GM12801 (cell line): ENCODE data around the gene ABCD2.

Experiments used
- TF ChIP-seq, protein P1 (sequence below): IDR thresholded peaks from one replicate; pipeline ENCODE4 v1.5.1; 2011; ENCODE audit warnings: control low read depth; ENCODE audit not compliant: insufficient read length; ENCODE audit errors: extremely low read depth

The ABCD2 gene

DNA sequence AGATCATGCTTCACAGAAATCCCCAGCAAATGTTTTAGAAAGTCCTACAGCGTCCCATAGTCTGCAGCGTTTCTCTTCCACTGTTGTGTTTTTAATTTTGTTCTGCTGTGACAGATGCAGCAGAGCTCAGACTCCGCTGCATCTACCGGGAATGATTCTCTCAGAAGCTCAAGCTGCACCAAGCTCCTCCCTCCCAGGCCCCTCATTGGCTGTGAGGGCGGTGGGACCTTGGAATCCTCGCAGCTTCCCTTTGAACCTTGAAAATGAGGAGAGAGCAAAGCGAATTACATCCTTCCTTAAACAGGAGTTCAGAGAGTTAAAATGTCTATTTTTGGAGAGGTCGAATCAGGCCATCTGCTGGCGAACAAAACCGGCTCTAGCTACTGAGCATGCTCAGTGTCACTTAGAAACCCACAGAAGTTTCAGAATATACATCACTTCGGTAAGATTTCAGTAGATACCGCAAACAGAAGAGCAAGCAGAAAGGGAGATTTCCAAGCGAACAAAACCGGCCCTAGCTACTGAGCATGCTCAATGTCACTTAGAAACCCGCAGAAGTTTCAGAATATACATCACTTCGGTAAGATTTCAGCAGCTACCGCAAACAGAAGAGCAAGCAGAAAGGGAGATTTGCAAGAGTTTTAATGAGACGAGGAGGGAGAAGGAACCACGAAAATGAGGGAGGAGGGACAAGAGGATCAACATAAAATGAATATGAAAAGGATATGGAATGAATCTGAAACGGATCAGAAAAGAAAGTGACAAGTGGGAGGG is at the start of gene ABCD2:
ABCD2 (minus strand) TSS at position 144 of the 774 bp plus-strand sequence. CDS start 188 bp downstream, outside the sequence.
- TF ChIP-seq, protein P1, sequence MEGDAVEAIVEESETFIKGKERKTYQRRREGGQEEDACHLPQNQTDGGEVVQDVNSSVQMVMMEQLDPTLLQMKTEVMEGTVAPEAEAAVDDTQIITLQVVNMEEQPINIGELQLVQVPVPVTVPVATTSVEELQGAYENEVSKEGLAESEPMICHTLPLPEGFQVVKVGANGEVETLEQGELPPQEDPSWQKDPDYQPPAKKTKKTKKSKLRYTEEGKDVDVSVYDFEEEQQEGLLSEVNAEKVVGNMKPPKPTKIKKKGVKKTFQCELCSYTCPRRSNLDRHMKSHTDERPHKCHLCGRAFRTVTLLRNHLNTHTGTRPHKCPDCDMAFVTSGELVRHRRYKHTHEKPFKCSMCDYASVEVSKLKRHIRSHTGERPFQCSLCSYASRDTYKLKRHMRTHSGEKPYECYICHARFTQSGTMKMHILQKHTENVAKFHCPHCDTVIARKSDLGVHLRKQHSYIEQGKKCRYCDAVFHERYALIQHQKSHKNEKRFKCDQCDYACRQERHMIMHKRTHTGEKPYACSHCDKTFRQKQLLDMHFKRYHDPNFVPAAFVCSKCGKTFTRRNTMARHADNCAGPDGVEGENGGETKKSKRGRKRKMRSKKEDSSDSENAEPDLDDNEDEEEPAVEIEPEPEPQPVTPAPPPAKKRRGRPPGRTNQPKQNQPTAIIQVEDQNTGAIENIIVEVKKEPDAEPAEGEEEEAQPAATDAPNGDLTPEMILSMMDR, result no peak

DNA sequence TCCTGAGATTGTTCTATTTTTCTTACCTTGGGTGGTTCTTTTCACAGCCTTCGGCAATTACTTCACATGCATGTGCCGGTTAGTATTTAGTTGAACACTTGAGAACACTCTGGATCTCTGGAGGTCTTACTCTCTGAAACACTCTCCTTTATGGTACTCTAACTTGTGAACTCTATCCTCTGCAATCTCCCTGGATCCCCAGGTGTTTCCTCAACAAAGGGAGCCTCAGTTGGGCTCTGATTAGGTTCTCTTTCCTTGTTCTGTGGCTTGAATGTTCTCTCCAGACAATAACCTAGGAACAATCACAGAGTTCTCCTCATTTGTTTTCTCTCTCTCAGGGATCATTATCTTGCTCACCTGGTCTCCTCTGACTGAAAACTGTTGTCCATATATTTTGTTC is 40.5 kb upstream of the ABCD2 start:
- TF ChIP-seq, protein P1, result no peak

DNA sequence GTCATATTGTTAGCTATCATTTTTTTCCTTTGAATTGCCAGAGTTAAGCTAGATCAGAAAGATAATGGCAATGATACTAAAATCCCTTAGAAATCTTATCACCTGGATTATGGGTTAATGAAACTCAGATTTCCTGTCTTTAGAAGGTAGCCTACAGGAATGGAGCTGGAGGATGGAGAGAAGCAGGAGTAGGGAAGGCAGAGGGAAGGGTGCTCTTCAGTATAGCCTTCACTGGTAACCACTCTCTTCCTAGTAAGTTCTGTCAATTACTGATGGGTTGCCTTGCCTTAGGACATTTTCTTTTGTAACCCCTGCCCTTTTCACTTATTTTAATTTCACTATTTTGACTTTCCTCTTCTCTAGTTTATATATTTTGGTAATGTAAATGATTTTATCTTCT is 27.8 kb upstream of the ABCD2 start:
- TF ChIP-seq, protein P1, result no peak

DNA sequence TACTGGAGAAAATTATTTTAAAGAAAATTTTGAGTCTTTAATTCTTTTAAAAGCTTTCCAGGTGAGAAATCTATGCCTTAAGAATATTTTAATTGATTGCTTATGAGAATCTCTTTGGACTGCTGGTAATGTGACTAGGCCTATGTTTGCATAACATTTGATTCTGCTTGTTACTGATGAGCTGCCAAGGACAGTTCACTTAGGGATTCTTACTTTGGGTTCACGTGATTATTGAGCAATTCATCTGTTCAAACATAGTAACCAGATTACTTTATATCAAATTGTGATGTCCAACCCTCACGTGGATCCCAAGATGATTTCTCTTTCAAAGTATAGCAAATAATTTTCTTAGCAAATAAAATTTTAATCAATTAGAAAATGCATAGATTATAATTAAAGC is 27.4 kb upstream of the ABCD2 start:
- TF ChIP-seq, protein P1, result no peak

DNA sequence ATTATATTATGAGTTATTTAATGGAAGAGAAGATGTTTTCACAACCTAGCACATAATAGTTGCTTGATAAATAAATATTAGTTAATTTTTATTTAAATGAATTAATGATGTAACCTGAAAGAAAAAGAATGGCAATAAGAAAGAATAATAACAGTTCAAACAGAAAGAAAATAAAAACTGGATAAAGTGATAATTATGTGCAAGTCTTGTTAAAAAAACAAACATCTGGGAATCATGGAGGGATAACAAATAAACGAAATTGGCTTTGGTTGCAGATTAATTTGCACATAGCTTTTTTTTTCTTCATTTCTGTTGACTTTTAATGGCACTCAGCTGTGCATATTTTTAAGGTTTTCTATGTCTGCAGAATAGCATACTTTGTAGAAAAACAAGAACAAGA is 23.4 kb upstream of the ABCD2 start:
- TF ChIP-seq, protein P1, result no peak

DNA sequence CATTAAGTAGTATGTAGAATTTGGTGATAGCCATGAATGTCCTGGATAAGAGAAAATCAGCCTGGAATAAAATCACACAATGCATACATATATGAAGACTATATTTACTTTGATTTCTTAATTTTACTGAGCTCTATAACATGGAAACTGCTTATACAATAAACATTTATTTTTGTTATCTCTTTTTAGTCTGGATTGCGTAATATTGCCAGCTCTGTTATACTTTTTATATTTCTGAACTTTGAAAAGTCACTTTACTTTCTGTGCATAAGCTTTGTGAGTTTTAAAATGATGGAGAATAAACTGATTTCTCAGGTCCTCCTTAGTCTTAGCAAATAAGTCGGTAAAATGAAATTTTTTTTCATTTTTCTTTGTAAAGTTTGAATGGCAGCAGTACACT is 19.2 kb upstream of the ABCD2 start:
- TF ChIP-seq, protein P1, result no peak

DNA sequence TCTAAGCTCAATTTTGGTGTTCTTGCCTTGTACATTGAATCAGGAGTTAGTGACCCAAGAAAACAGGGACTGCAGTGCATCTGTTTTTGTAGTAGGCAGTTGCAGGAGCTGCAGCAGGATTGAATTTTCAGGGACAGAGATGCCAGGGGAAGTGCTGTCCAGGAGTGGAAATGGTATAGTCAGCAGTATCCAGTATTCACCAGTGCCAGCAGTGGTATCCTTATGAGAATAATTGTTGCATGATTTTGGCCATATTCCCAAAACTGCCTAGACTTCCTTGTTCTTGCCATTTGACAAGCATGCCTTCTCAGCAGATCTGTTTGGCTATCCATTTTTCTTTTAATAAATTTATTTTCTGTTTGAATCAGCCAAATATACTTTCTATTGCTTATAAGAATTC is 18.6 kb upstream of the ABCD2 start:
- TF ChIP-seq, protein P1, result no peak
